GM19452 (cell line): Measurements from ENCODE around the gene RTL10.
"Not testable (repeated sequence)": the region's sequence is repeated elsewhere in the genome, so short reads cannot be mapped to it uniquely, and the experiment has no call there.

Experiments used
- ATAC-seq: cut with Tn5 transposase; IDR thresholded peaks from one replicate; pipeline ENCODE4 v1.9.1; 2021; ENCODE audit not compliant: unreplicated experiment

Gene RTL10

DNA sequence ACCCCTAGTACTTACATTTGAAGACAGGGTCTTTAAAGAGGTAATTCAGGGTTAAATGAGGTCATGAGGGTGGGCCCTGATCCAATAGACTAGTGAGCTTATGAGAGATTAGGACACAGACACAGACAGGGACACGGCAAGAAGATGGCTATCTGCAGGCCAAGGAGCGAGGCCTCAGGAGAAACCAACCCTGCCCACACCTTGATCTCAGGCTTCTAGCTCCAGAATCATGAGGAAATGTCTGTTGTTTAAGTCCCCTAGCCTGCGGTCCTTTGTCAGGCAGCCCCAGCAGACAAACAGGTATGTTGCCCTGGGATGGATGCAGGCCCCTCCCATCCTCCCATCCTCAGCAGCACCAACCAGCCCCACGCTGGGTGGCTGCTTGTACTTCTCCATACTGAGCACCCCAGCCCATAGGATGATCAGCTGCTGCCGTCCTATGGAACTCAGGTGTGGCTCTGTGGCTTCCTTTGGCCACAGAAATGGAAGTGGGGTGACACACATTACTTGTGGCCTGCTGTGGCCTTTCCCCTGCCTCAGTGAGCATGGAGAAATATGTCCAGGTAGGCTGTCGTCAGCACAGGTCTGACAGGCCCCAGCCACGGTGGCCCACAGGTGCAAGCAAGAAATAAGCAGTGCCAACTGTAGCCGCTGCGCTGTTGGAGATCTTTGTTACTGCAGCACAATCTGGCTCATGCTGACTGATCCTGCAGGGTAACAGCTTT is 7.9 kb downstream of the RTL10 start:
- no peak for ATAC-seq

DNA sequence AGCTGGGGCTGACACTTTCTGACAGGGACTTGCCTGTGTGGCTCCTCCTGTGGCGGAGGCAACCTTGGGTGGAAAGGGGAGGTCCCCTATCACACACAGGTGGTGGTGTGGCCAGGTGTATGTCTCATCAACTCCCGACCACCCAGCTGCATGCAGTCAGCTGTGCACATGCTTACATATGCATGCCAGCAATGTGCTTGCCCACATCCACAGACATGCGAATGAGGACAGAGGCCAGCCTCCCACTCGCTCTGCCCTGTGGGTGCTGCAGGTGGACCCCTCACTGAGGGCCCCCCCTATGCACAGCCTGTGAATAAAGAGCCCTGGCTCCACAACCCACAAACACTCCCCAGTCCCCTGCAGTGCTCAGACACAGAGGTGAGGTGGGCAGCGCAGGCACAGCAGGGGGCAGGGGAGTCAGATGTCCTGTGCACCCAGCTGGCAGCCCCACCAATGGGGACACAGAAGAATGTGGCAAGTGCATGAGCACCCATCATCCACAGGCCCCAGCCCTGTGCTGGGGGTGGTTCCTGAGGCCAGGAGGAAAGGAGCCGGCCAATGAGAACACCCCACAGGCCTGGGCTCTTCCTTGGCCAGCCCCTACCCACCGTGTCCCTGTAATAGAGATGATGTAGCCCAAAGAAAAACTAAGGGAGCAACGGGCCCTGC is 9.5 kb downstream of the RTL10 start:
- ATAC-seq: no peak

DNA sequence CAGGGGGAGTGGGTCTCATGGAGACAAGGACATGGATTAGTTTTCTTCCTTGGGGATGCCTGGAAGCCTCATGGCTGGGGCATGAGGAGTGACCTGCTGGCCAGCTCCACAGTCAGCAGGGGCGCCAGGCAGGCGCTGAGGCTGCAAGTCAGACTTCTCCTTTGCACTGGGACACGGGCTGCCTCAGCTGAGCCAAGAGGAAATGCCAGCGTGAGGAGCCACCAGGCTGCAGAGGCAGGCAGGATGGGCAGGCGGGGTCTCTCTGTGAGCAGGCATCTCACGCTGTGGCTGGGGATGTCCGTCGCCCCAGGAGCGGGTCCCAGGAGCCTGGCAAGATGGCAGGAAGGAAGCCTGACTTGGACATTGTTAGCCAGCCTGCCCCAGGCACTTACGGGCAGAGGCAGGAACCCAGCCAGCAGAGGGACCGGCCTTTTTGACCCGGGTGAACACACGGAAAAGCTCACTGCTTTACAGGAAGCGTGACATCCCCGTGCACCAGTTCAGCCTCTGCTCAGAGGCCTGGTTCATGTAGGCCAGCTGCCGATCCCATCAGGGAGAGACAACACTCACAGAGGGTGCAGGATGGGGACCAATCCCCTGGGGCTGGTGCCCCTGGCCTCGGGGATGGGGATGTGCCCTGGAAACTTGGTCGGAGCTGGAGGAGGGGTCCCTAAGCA is 10.2 kb downstream of the RTL10 start:
- ATAC-seq: no peak

DNA sequence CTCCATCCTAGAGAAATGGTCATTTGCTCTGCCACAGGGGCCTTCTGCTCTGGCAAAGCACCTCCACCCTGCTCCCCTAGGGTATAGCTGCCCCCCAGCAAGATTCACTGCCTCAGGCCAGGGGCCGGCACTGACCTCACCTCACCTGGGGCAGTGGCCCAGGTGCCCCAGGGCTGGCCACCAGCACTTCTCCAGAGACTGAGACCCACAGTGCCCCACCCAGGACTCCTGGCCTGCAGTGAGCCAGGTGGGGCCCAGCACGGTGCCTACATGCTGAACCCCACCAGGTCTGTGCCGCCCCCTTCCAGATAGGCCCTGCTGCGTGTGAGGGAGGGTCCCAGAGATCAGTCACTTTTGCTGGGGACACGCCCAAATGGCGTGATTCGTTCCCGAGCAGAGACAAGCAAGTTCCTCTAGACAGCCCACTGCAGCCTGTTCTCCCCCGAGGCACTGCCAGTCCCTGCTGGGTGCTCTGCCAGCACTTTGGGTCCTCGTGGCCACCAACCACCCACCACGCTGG is 10.8 kb downstream of the RTL10 start:
- ATAC-seq: no peak

DNA sequence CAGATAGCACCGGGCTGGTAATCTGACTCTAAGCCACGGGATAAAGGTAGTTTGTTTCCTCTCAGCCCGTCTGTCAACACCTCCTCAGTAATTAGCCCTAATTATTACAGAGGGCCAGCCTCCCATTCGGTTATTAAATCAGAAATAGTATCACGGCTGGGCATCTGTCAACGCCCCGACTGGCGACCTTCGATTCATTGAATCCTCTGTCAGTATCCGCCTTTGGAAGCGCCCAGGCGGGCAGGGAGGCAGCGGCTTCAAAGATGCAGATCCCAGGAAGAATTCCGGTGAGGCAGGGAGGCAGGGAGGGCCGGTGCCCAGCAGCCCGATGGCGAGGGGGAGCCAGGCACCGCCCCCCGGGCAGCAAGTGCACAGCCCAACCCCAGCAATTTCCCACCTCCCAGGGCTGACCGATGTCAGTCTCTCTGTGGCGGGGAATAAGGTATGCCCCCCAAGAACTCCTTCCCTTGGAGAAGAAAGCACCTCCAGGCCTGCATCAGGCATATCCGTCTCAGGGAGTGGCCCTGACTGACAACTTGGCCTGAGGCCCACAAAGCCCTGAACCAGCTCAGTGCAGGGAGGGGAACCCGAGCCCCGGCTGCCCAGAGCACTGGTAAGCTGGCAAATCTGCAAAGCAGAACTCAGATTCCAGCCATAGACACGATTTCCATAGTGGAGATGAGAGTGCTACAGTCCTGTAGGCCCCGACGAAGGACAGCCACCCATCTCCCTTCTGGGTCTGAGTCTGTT is 11.4 kb downstream of the RTL10 start:
- no peak for ATAC-seq

DNA sequence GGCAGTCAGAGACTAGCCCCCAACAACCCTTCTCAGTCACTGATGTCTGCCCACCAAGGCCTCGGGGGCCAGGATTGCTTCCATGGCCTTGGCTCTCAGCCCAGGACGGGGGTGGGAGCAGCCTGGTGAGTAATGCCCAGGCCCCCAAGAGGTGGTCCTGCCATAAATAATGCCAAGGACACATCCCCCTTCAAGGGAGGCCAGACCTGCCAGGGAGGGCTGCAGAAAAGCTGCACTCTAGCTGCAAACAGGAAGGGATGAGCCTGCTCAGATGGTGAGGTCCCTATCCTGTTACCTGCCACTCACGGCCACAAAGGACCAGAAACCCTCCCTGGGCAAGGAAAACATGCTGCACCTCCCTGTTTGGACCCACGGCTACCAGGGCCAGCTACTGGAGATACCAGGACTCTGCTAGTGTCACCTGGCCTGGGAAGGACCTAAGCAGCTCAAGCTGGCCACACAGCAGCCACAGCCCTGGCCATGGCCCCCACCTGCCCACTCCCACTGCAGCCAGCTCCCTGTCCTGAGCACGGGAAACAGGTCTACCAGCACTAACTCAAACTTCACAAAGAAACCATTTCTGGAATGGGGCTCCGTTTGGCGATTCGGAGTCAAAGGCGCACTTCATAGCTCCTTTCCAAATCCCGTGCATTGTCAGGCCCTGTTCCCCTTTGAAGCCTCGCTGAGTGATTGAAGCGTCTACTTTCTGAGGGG is 12.1 kb downstream of the RTL10 start:
- ATAC-seq: no peak

DNA sequence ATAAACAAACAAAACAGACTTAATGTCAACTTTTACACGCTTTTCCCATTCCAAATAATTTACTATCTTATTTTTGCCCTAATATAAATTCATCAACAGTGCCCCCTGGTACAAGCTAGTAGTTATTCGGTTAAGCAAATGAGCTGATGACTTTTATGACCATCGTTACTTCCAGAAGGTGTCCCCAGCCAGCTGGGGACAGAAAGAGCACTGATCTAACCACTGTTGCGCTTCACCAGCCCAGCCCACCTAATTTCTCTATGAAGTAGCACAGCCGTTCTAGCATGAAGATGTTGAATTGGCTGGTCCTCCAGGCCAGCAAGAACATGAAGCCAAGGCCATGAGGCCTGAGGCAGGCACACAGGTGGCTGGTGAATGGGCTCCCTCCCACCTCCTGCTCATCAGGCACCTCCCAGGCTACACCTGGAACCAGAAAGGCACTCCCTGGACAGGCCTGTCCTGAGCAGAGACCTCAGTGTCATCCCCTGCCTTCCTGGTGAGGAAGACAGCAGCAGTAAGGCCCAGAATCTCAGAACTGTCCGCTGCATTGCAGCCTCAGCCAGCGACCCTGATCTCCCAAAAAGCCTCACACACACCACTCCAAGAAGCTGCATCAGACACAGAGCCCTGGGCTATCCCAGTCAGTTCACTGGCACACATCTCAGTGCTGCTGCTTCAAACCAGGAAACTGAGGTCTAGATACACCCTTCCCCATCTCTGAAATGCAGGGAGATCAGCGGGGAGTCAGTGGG is 12.9 kb downstream of the RTL10 start:
- no peak for ATAC-seq

DNA sequence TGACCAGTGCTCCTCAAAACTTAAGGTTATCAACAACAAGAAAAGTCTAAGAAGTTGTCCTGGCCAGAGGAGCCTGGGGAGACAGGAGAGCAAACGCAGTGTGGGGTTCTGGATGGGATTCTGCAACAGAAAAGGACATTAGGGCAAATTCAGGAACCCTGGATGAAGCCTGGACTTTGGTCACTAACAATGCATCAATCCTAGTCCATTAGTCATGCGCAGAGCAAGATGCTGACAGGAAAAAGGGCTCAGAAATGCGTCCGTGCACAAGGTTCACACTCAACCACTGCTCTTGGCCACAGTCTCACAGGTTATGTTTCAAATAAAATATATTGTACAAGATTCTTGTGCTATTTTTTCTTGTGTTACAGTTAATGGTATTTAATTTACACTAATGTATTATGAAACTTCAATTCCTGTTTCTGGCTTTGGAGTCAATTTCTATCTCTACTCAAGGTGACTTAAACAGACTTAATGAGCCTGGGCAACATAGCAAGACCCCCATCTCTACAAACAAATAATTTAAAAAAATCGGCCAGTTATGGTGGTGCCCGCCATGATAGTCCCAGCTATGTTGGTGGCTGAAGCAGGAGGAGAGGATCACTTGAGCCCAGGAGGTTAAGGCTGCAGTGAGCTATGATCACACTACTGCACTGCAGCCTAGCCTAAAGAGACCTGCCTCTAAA is 13.6 kb downstream of the RTL10 start:
- no peak for ATAC-seq

DNA sequence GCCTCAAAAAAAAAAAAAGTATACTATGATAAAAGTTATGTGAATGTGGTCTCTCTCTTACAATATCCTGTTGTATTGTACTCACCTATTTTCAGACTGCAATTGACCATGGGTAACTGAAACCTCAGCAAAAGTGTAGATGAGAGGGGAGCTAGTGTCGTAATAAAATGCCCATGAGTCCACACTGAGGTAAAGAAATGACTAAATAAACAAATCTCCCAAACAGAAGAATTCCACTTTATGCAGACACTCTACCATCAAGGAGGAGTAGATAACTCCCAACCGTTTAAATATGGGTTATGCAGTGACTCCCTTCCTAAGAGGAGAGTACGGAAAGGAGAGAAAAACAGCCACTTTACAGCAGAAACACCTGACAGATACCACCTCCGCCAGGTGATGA is 14.6 kb downstream of the RTL10 start:
- no peak for ATAC-seq

DNA sequence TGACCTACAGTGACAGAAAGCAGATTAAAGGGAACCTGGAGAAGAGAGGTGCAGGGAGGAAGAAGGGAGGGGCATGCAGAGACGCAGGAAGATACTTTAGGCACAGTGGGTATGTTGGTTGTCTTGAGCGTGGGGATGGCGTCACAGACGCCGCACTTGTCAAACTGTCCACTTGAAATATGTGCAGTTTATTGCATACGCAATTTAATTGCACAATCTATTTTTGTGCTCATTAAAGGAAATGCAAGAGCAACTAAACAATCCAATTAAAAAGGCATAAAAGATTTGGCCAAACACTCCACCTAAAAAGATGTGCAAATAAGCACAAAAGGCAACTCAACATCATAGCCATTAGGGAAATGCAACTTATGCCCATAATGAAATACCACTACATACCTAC is 16.8 kb downstream of the RTL10 start:
- no peak for ATAC-seq

DNA sequence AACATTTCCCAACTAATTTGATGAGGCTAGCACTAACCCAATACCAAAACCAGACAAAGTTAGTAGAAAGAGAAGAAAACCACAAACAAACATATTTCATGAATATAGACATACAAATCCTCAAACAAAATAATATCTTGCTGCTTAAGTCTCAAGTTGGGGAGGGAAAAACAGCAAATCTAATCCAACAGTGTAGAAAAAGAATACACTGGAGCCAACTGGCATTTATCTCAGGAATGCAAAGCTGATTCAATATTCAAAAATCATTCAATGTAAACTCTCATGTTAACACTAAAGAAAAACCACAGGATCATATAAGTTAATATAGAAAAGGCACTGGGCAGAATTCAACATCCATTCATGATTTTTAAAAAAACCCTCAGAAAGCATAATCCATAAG is 18.2 kb downstream of the RTL10 start:
- ATAC-seq: no peak

DNA sequence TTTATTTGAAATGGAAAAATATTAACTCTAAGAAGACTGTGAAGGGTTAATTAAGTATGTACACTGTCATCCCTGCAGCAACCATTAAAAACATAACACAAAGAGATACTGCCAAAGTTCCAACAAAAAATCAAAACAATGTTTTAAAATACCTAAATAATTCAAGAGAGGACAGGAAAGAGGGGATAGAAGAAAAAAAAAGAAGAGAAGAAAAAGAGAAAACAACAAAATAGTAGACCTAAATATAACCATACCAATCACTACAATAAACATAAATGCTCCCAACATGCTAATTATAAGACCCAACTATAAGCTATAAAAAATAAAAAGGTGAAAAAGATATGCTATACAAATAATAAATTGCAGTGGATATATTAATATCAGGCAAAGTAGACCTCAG is 20.1 kb downstream of the RTL10 start:
- no peak for ATAC-seq

DNA sequence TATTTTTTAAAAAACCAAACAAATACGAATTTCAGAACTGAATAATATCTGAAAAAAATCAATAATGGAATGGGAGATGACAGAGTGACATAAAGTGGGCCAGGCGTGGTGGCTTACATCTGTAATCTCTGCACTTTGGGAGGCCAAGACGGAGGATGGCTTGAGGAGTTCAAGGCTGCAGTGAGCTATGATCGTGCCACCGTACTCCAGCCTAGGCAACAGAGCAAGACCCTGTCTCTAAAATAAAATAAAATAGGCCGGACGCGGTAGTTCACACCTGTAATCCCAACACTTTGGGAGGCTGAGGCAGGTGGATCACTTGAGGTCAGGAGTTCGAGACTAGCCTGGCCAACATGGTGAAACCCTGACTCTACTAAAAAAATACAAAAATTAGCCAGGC is 21.3 kb downstream of the RTL10 start:
- not testable (repeated sequence) for ATAC-seq

DNA sequence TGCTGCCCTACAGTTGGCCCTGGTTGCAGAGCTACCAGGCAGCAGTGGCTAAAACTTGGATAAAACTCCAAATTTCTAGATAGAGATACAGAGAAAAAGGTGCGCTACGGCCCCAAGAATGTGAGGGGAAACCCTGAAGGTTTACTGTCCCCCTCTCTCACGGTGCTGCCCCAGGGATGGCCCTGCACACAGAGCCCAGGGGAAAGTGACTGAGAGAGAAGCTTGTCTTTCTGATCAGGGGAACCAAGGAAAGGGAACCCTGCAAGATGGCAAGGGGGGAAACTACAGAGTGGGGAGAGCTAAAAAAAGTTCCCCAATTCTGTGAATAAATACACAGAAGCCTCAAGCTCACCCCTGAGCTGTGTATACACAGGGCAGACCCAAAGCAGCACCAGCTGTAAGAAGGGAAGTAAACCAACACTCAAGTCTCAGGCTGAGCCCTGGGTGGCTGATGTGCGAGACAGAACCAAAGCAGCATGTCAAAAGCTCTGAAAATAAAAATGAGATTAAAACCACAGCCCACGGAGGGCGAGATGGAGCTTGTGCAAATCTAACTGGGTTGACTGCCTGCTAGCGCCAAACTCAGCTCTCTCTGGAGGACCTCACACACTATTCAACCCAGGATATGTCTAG is 22.1 kb downstream of the RTL10 start:
- no peak for ATAC-seq

DNA sequence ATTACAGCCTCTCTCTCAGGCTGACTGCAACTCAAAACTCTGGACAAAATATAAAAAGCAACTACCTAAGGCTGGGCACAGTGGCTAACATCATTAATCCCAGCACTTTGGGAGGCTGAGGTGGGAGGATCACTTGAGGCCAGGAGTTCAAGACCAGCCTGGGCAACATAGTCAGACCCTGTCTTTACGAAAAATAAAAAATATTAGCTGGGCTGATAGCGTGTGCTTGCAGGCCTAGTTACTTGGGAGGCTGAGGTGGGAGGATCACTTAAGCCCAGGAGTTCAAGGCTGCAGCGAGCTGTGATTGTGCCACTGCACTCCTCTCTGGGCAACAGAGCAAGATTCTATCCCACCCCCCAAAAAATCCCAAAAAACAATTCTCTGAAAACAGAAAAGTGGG is 22.7 kb downstream of the RTL10 start:
- ATAC-seq: not testable (repeated sequence)

DNA sequence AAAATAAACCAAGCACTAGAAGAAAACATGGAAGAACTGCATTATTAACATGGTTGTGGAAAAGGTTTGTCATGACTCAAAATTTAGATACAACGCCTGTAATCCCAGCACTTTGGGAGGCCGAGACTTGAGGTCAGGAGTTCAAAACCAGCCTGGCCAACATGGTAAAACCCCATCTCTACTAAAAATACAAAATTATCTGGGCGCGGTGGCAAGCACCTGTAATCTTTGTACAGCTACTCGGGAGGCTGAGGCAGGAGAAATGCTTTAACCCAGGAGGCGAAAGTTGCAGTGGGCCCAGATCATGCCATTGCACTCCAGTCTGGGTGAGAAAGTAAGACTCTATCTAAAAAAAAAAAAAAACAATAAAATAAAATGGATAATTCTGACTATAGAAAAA is 23.7 kb downstream of the RTL10 start:
- no peak for ATAC-seq

DNA sequence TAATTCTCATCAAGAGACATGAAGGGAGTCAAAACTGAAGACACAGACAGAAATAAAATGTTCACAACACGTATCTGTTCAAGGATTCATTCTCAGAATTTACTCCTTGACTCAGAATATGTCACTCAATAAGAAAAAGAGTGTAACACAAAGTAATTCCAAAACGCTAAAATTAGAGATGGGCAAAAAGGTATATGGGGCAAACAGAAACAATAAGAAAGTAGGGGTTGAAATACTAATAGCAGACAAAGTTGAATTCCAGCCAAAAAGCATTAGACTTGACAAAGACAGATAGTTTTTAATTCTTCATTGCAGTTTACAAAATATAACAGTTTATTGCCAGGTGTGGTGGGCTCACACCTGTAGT is 26.7 kb downstream of the RTL10 start:
- ATAC-seq: no peak

DNA sequence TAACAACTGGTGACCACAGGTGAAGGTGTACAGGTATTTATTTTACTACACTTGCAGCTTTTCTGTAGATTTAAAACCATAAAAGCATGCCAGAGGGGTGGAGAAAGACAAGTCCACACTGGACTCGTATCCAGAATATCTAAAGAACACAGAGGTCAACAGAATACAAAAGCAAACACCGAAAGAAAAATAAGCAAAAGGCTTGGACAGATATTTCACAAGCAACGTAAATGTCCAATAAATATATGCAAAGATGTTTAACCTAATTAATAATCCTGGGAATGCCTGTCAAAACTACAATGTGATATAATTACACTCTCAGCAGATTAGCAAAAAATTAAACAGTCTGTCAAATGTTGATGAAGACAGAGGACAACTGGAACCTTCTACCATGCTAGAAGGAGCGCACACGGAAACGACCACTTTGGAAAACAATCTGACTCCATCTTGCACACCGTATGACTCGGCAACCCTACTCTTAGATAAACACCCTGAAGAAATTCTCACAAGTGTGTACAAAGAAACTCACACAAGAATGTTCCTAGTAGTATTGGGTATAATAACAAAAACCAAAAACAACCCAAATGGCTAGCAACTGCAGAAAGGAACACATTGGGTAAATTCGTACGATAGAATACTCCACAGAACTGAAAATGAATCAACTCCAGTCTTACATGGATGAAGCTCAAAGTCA is 27.2 kb downstream of the RTL10 start:
- no peak for ATAC-seq

DNA sequence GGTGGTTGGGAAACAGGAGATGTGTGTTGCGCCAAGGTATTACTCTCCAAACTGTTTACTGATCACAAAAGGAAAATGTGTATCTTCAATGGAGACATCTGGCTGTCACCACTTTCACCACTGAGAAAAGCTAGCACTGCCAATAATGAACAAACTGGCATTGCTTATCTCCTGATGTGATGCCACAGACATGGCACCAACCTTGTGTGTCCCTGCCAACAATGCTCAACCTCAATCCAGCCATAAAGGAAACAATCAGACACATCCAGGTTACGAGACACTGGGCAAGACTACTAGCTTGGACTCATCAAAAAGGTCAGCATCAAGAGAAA is 28.1 kb downstream of the RTL10 start:
- ATAC-seq: no peak
